NCI-H2029 (cell line): ENCODE measurements around the gene USB1.
"Not testable (repeated sequence)": the region's sequence is repeated elsewhere in the genome, so short reads cannot be mapped to it uniquely, and the experiment has no call there.

Experiments
- DNase-seq: peaks from one replicate; lab custom pipeline; 2025; lab: John Stamatoyannopoulos, UW

The USB1 gene

GRCh38 chr16:57995721-57996405, 5.3 kb upstream of the USB1 start:
- no peak for DNase-seq

GRCh38 chr16:57996406-57997175, 4.6 kb upstream of the USB1 start:
- no peak for DNase-seq

GRCh38 chr16:57997176-57997527, 4.1 kb upstream of the USB1 start:
- no peak for DNase-seq

- DNase-seq = no peak
Measured at GRCh38 chr16:57997528-57998265, 3.5 kb upstream of the USB1 start.

- DNase-seq = peak; percentile 7
Measured at GRCh38 chr16:57998486-57998885, 2.7 kb upstream of the USB1 start.

GRCh38 chr16:57998992-57999365, 2.2 kb upstream of the USB1 start:
- no peak for DNase-seq

GRCh38 chr16:57999366-57999970, 1.7 kb upstream of the USB1 start:
- DNase-seq = no peak

GRCh38 chr16:57999971-58000705, 1.1 kb upstream of the USB1 start, which contains the start of gene ZNF319:
TSS of gene ZNF319 (minus strand) at chr16:58000672. CDS start at chr16:57998265, 2,407 bp downstream.
- no peak for DNase-seq

- no peak for DNase-seq
Measured at GRCh38 chr16:58001781-58002415, 691 bp downstream of the USB1 start.

GRCh38 chr16:58002416-58002800, 1.2 kb downstream of the USB1 start:
- DNase-seq = no peak

GRCh38 chr16:58002936-58003335, 1.7 kb downstream of the USB1 start:
- DNase-seq = no peak

GRCh38 chr16:58004736-58005135, 3.5 kb downstream of the USB1 start:
- not testable (repeated sequence) for DNase-seq

- DNase-seq = no peak
Measured at GRCh38 chr16:58009856-58010416, 8.7 kb downstream of the USB1 start.

- no peak for DNase-seq
Measured at GRCh38 chr16:58010886-58011285, 9.7 kb downstream of the USB1 start.

GRCh38 chr16:58011652-58012051, 10.4 kb downstream of the USB1 start:
- DNase-seq = no peak

- DNase-seq = no peak
Measured at GRCh38 chr16:58012481-58012880, 11.3 kb downstream of the USB1 start.

GRCh38 chr16:58013201-58013956, 12.2 kb downstream of the USB1 start:
- DNase-seq = no peak

GRCh38 chr16:58016840-58017446, 15.7 kb downstream of the USB1 start:
- DNase-seq = no peak

- DNase-seq = no peak
Measured at GRCh38 chr16:58018803-58019202, 17.6 kb downstream of the USB1 start.
